Measurements from ENCODE around the gene SLFNL1.

Gene SLFNL1

GRCh38 chr1:40985161-40985560 is 36.4 kb downstream of the SLFNL1 start:
- no peak for DNase-seq

GRCh38 chr1:40984531-40984930 is 37.0 kb downstream of the SLFNL1 start:
- no peak for DNase-seq

GRCh38 chr1:40984066-40984465 is 37.5 kb downstream of the SLFNL1 start:
- DNase-seq = no peak

- no peak for DNase-seq
Observed at GRCh38 chr1:40983286-40983685, 38.2 kb downstream of the SLFNL1 start.

GRCh38 chr1:40982721-40983120 is 38.8 kb downstream of the SLFNL1 start:
- DNase-seq = no peak

GRCh38 chr1:40981691-40982448 is 39.7 kb downstream of the SLFNL1 start:
- no peak for DNase-seq

GRCh38 chr1:40980453-40981121 is 40.9 kb downstream of the SLFNL1 start:
- DNase-seq = peak; percentile 12

GRCh38 chr1:40980068-40980452 is 41.5 kb downstream of the SLFNL1 start:
- DNase-seq = no peak

- DNase-seq = peak; percentile 96
Observed at GRCh38 chr1:40979241-40980067, 42.1 kb downstream of the SLFNL1 start, which contains the start of gene CTPS1. CTPS1 (plus strand) TSS chr1:40979696; CDS start chr1:40983291, 3,595 bp downstream.

- DNase-seq = no peak
Observed at GRCh38 chr1:40978886-40979240, 42.7 kb downstream of the SLFNL1 start.

GRCh38 chr1:40977716-40978115 is 43.8 kb downstream of the SLFNL1 start:
- no peak for DNase-seq

GRCh38 chr1:40976952-40977690 is 44.4 kb downstream of the SLFNL1 start:
- no peak for DNase-seq

GRCh38 chr1:40974945-40975344 is 46.6 kb downstream of the SLFNL1 start:
- no peak for DNase-seq

GRCh38 chr1:40973912-40974311 is 47.6 kb downstream of the SLFNL1 start:
- no peak for DNase-seq

- DNase-seq = no peak
Observed at GRCh38 chr1:40971966-40972365, 49.6 kb downstream of the SLFNL1 start.

GRCh38 chr1:40969445-40969844 is 52.1 kb downstream of the SLFNL1 start:
- DNase-seq = no peak

- DNase-seq = no peak
Observed at GRCh38 chr1:40966417-40966816, 55.1 kb downstream of the SLFNL1 start.

All from NCI-H345 (cell line).